HepG2 (cell line): ENCODE measurements around the gene SLC5A10. TPM values are rescaled to one million over a fixed set of nuclear protein-coding genes. Genes with fewer than 3 reads are reported as not detected.

ENCODE experiments used
- ELF1 ChIP-seq: sonication (generic); formaldehyde crosslinking; IDR thresholded peaks from 2 replicates; pipeline ENCODE4 v1.4.0; 2020; ENCODE audit warnings: missing genetic modification reagents
- MTA1 ChIP-seq: sonication (generic); formaldehyde crosslinking; IDR thresholded peaks from 2 replicates; pipeline ENCODE4 v1.4.0; 2020; ENCODE audit warnings: missing genetic modification reagents, mild to moderate bottlenecking, borderline replicate concordance
- RAD21 ChIP-seq: fragments of 450-650 bp; formaldehyde crosslinking; IDR thresholded peaks from 2 replicates; pipeline ENCODE4 v1.5.0; 2020; ENCODE audit warnings: mild to moderate bottlenecking
- ZKSCAN5 ChIP-seq: sonication (generic); formaldehyde crosslinking; IDR thresholded peaks from 2 replicates; pipeline ENCODE4 v1.5.1; 2020; ENCODE audit warnings: mild to moderate bottlenecking, missing genetic modification reagents
- ZNF598 ChIP-seq: sonication (generic); formaldehyde crosslinking; IDR thresholded peaks from 2 replicates; pipeline ENCODE4 v1.5.1; 2020; ENCODE audit warnings: mild to moderate bottlenecking, missing genetic modification reagents, borderline replicate concordance
- ZNF670 ChIP-seq: sonication (generic); formaldehyde crosslinking; IDR thresholded peaks from 2 replicates; pipeline ENCODE4 v1.8.0; 2022; ENCODE audit warnings: mild to moderate bottlenecking, missing genetic modification reagents, borderline replicate concordance
- polyA plus RNA-seq, 8 experiments: library from polyadenylated mRNA; depleted of rRNA in 3 of 8; stranded (reverse) in 7 of 8; unstranded in 1 of 8; fragments of >200 nt; fragmentation: Illumina TruSeq in 4 of 8; extraction: Trizol in 4 of 8; gene quantifications; 2 replicates each; pipeline versions ENCODE4 v1.2.1 to v1.2.3, GENCODE V29; 2011 to 2016; ENCODE audit warnings: low read depth in 4 of 8, missing spikeins in 1 of 8, mixed read lengths in 1 of 8; ENCODE audit not compliant: insufficient read depth in 1 of 8
- total RNA-seq, 5 experiments: library from RNA; depleted of rRNA; stranded (reverse); fragments of >200 nt; fragmentation: Illumina TruSeq; extraction: Trizol; gene quantifications; 2 replicates each; pipeline ENCODE4 v1.2.3, GENCODE V29; 2016; ENCODE audit warnings: low read depth in 1 of 5
- TF ChIP-seq, protein P1 (sequence below): sonication (generic); formaldehyde crosslinking; IDR thresholded peaks from 2 replicates; pipeline ENCODE4 v1.5.1; 2020; ENCODE audit warnings: mild to moderate bottlenecking, missing genetic modification reagents, moderate library complexity
- TF ChIP-seq, protein P2 (sequence below), 2 experiments: fragments of 450-650 bp in 1 of 2; sonication (generic) in 1 of 2; formaldehyde crosslinking in 1 of 2; IDR thresholded peaks; 2 replicates each; pipeline versions ENCODE4 v1.6.1 to v1.8.0; 2016 to 2022; ENCODE audit warnings: antibody characterized with exemption in 1 of 2, mild to moderate bottlenecking in 1 of 2, missing genetic modification reagents in 1 of 2
- TF ChIP-seq, protein P3 (sequence below): sonication (generic); formaldehyde crosslinking; IDR thresholded peaks from 2 replicates; pipeline ENCODE4 v1.8.0; 2022; ENCODE audit warnings: mild to moderate bottlenecking, missing genetic modification reagents, moderate library complexity

Gene SLC5A10
- total and polyA plus RNA-seq, 2 of the 13 experiments (the other 11 are each of a cell fraction or from before 2014, with no cell fraction given): 0.05 TPM; not detected in 1

DNA sequence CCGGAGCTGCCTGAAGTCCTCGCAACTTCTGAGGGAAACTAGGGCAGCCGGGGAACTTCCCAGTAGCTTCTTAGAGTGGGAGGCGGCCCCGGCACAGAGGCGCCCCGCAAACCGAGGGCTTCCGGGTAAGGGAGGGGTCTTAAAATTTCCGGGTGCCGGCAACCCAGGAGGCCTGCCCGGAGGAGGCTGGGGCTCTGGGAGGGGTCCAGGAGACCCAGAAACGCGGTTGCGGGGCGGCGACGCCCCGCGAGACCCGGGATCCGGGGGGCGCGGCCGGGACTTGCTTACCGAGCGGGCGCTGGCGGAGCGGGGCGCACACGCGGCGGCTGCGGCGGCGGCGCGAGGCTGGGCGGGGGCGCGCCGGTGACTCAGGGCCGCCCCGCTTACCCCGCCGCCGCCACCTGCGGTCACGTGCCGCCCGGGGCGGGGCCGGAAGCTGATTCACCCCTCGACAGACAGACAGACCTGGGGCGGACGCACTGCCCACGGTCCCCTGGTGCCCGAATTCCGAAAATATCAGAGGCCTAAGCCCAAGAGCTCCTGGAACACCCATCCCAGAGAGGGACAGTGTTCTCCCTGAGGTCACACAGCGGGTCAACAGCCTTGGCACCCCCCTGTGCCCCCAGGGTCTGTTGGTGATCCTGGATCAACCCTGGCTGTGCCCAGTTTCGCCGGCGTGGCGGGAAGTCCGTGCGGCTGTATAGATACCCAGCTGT, 52.6 kb downstream of the SLC5A10 start, which contains the start of gene FAM83G (continued):
- TF ChIP-seq ELF1 (CRISPR knock-in tag) (peak; percentile 18; the same call in 1 of the 2 replicates), ZNF670 (0 out of 2 replicates have a peak, but pooled peaks have one; percentile 26), ZNF598 (CRISPR knock-in tag) (no peak), ZKSCAN5 (CRISPR knock-in tag) (no peak), MTA1 (CRISPR knock-in tag) (no peak), RAD21 (CRISPR knock-in tag) (no peak)
- TF ChIP-seq, protein P1, sequence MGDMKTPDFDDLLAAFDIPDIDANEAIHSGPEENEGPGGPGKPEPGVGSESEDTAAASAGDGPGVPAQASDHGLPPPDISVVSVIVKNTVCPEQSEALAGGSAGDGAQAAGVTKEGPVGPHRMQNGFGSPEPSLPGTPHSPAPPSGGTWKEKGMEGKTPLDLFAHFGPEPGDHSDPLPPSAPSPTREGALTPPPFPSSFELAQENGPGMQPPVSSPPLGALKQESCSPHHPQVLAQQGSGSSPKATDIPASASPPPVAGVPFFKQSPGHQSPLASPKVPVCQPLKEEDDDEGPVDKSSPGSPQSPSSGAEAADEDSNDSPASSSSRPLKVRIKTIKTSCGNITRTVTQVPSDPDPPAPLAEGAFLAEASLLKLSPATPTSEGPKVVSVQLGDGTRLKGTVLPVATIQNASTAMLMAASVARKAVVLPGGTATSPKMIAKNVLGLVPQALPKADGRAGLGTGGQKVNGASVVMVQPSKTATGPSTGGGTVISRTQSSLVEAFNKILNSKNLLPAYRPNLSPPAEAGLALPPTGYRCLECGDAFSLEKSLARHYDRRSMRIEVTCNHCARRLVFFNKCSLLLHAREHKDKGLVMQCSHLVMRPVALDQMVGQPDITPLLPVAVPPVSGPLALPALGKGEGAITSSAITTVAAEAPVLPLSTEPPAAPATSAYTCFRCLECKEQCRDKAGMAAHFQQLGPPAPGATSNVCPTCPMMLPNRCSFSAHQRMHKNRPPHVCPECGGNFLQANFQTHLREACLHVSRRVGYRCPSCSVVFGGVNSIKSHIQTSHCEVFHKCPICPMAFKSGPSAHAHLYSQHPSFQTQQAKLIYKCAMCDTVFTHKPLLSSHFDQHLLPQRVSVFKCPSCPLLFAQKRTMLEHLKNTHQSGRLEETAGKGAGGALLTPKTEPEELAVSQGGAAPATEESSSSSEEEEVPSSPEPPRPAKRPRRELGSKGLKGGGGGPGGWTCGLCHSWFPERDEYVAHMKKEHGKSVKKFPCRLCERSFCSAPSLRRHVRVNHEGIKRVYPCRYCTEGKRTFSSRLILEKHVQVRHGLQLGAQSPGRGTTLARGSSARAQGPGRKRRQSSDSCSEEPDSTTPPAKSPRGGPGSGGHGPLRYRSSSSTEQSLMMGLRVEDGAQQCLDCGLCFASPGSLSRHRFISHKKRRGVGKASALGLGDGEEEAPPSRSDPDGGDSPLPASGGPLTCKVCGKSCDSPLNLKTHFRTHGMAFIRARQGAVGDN (CRISPR knock-in tag): peak; percentile 77
- TF ChIP-seq, protein P2, sequence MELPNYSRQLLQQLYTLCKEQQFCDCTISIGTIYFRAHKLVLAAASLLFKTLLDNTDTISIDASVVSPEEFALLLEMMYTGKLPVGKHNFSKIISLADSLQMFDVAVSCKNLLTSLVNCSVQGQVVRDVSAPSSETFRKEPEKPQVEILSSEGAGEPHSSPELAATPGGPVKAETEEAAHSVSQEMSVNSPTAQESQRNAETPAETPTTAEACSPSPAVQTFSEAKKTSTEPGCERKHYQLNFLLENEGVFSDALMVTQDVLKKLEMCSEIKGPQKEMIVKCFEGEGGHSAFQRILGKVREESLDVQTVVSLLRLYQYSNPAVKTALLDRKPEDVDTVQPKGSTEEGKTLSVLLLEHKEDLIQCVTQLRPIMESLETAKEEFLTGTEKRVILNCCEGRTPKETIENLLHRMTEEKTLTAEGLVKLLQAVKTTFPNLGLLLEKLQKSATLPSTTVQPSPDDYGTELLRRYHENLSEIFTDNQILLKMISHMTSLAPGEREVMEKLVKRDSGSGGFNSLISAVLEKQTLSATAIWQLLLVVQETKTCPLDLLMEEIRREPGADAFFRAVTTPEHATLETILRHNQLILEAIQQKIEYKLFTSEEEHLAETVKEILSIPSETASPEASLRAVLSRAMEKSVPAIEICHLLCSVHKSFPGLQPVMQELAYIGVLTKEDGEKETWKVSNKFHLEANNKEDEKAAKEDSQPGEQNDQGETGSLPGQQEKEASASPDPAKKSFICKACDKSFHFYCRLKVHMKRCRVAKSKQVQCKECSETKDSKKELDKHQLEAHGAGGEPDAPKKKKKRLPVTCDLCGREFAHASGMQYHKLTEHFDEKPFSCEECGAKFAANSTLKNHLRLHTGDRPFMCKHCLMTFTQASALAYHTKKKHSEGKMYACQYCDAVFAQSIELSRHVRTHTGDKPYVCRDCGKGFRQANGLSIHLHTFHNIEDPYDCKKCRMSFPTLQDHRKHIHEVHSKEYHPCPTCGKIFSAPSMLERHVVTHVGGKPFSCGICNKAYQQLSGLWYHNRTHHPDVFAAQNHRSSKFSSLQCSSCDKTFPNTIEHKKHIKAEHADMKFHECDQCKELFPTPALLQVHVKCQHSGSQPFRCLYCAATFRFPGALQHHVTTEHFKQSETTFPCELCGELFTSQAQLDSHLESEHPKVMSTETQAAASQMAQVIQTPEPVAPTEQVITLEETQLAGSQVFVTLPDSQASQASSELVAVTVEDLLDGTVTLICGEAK (IDR thresholded peaks at IDR 0.05): no peak
- TF ChIP-seq, protein P2 (CRISPR knock-in tag; IDR thresholded peaks at IDR 0.05): no peak; the same call in 1 of the 2 replicates
- TF ChIP-seq, protein P3, sequence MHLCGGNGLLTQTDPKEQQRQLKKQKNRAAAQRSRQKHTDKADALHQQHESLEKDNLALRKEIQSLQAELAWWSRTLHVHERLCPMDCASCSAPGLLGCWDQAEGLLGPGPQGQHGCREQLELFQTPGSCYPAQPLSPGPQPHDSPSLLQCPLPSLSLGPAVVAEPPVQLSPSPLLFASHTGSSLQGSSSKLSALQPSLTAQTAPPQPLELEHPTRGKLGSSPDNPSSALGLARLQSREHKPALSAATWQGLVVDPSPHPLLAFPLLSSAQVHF: no peak
